HEK293 (cell line): ENCODE measurements around the gene P2RY13.

Experiments used
- CTCF ChIA-PET: fragments of 350-600 bp; formaldehyde crosslinking; extraction: SDS; loops from one replicate; lab custom pipeline; 2021; ENCODE audit warnings: antibody characterized with exemption; lab: Yijun Ruan, JAX
- POLR2A ChIA-PET: fragments of 300-600 bp; formaldehyde crosslinking; extraction: SDS; loops from one replicate; lab custom pipeline; 2020; ENCODE audit warnings: antibody characterized with exemption, inconsistent platforms; lab: Yijun Ruan, JAX
- H3K27ac ChIP-seq: fragments of 200-500 bp; sonication (Bioruptor generic); 2 replicates; pipeline ENCODE4 v1.5.1; 2014; ENCODE audit warnings: low read depth, low read length, control low read depth, inconsistent platforms; ENCODE audit errors: extremely low read depth
- H3K36me3 ChIP-seq, 2 experiments: fragments of 200-500 bp in 1 of 2; sonication (Bioruptor generic) in 1 of 2; 1 replicate in 1 of 2; 2 replicates in 1 of 2; pipeline ENCODE4 v1.5.1; 2014 to 2017; ENCODE audit warnings: inconsistent platforms in 2 of 2, low read length in 2 of 2; ENCODE audit not compliant: control insufficient read depth in 2 of 2, insufficient read depth in 1 of 2
- H3K4me1 ChIP-seq: fragments of 200-500 bp; sonication (Bioruptor generic); 2 replicates; pipeline ENCODE4 v1.5.1; 2014; ENCODE audit warnings: mild to moderate bottlenecking, low read length, inconsistent platforms; ENCODE audit not compliant: control insufficient read depth, insufficient read depth
- H3K4me3 ChIP-seq: 2 replicates; pipeline ENCODE4 v1.5.1; 2011; ENCODE audit warnings: low read depth, mild to moderate bottlenecking, control low read depth, low read length, moderate library complexity
- H3K9me3 ChIP-seq: fragments of 200-500 bp; sonication (Bioruptor generic); 2 replicates; pipeline ENCODE4 v1.5.1; 2014; ENCODE audit warnings: low read depth, low read length, inconsistent platforms; ENCODE audit not compliant: control insufficient read depth, insufficient read depth
- KLF1 ChIP-seq: fragments of 450-650 bp; formaldehyde crosslinking; IDR thresholded peaks from 2 replicates; pipeline ENCODE4 v1.5.1; 2016; ENCODE audit warnings: missing biosample characterization, missing genetic modification characterization
- KLF9 ChIP-seq: fragments of 450-650 bp; formaldehyde crosslinking; IDR thresholded peaks from 2 replicates; pipeline ENCODE4 v1.5.1; 2016; ENCODE audit warnings: missing biosample characterization, missing genetic modification characterization, low read depth
- WT1 ChIP-seq: fragments of 450-650 bp; formaldehyde crosslinking; IDR thresholded peaks from 2 replicates; pipeline ENCODE4 v1.5.1; 2016; ENCODE audit warnings: missing biosample characterization, missing genetic modification characterization
- ZBTB1 ChIP-seq: fragments of 450-650 bp; formaldehyde crosslinking; IDR thresholded peaks from 2 replicates; pipeline ENCODE4 v1.5.1; 2016; ENCODE audit warnings: missing biosample characterization, missing genetic modification characterization
- ZBTB17 ChIP-seq: fragments of 450-650 bp; formaldehyde crosslinking; IDR thresholded peaks from 2 replicates; pipeline ENCODE4 v1.5.1; 2016; ENCODE audit warnings: missing biosample characterization, missing genetic modification characterization
- ZBTB7A ChIP-seq: fragments of 450-650 bp; formaldehyde crosslinking; IDR thresholded peaks from 2 replicates; pipeline ENCODE4 v1.5.1; 2016; ENCODE audit warnings: low read depth, missing biosample characterization, missing genetic modification characterization
- ZEB2 ChIP-seq: fragments of 450-650 bp; formaldehyde crosslinking; IDR thresholded peaks from 2 replicates; pipeline ENCODE4 v1.5.1; 2016; ENCODE audit warnings: missing biosample characterization, missing genetic modification characterization
- ZFP37 ChIP-seq: fragments of 450-650 bp; formaldehyde crosslinking; IDR thresholded peaks from 2 replicates; pipeline ENCODE4 v1.5.1; 2016; ENCODE audit warnings: missing biosample characterization, missing genetic modification characterization
- ZFP69B ChIP-seq: fragments of 450-650 bp; formaldehyde crosslinking; IDR thresholded peaks from 2 replicates; pipeline ENCODE4 v1.5.1; 2016; ENCODE audit warnings: missing biosample characterization, missing genetic modification characterization
- ZNF112 ChIP-seq: fragments of 450-650 bp; formaldehyde crosslinking; IDR thresholded peaks from 2 replicates; pipeline ENCODE4 v1.5.0; 2017; ENCODE audit warnings: missing biosample characterization, missing genetic modification characterization
- ZNF114 ChIP-seq: fragments of 450-650 bp; formaldehyde crosslinking; IDR thresholded peaks from 2 replicates; pipeline ENCODE4 v1.5.0; 2017; ENCODE audit warnings: missing biosample characterization, missing genetic modification characterization
- ZNF155 ChIP-seq: fragments of 450-650 bp; formaldehyde crosslinking; IDR thresholded peaks from 2 replicates; pipeline ENCODE4 v1.5.1; 2016; ENCODE audit warnings: missing biosample characterization, missing genetic modification characterization
- ZNF23 ChIP-seq: fragments of 450-650 bp; formaldehyde crosslinking; IDR thresholded peaks from 2 replicates; pipeline ENCODE4 v1.5.1; 2016; ENCODE audit warnings: missing biosample characterization, missing genetic modification characterization, borderline replicate concordance
- ZNF350 ChIP-seq: fragments of 450-650 bp; formaldehyde crosslinking; IDR thresholded peaks from 2 replicates; pipeline ENCODE4 v1.5.0; 2017; ENCODE audit warnings: missing biosample characterization, mild to moderate bottlenecking, missing genetic modification characterization
- ZNF530 ChIP-seq: fragments of 450-650 bp; formaldehyde crosslinking; IDR thresholded peaks from 2 replicates; pipeline ENCODE4 v1.5.1; 2016; ENCODE audit warnings: low read depth, missing biosample characterization, missing genetic modification characterization
- ZNF561 ChIP-seq: fragments of 450-650 bp; IDR thresholded peaks from 2 replicates; pipeline ENCODE4 v1.5.1; 2018; ENCODE audit warnings: missing biosample characterization, missing genetic modification characterization, borderline replicate concordance
- ZNF626 ChIP-seq: fragments of 450-650 bp; sonication (Bioruptor Pico); formaldehyde crosslinking; IDR thresholded peaks from 2 replicates; pipeline ENCODE4 v1.5.1; 2018; ENCODE audit warnings: missing biosample characterization, missing genetic modification characterization, inconsistent platforms
- ZNF658 ChIP-seq: fragments of 450-650 bp; formaldehyde crosslinking; IDR thresholded peaks from 2 replicates; pipeline ENCODE4; 2016; ENCODE audit warnings: missing biosample characterization, missing genetic modification characterization
- ZNF830 ChIP-seq: fragments of 450-650 bp; IDR thresholded peaks from 2 replicates; pipeline ENCODE4 v1.5.0; 2018; ENCODE audit warnings: missing biosample characterization, missing genetic modification characterization, low read depth, mild to moderate bottlenecking, moderate library complexity
- ZSCAN16 ChIP-seq: fragments of 450-650 bp; formaldehyde crosslinking; IDR thresholded peaks from 2 replicates; pipeline ENCODE4 v1.5.1; 2016; ENCODE audit warnings: missing biosample characterization, missing genetic modification characterization

P2RY13 gene

GRCh38 chr3:151320131-151320530 lies 9.2 kb downstream of the P2RY13 start:
- Histone ChIP-seq H3K4me1 (no peaks in the 10 kb centered on the region), H3K27ac (no peak overlapping the region), H3K9me3 (no peaks in the 10 kb centered on the region), H3K4me3 (no peak overlapping the region), H3K36me3 (no peaks in the 10 kb centered on the region)
- CTCF ChIA-PET = interaction anchor here (0.9 kb wide), 1 partner anchor 36 kb away, joined by 3 read pairs; no protein-coding TSS in a partner anchor
- POLR2A ChIA-PET = no interaction called here
- no peak for TF ChIP-seq ZNF112 (tag by site-specific recombination)
- TF ChIP-seq ZBTB7A (tag by site-specific recombination) = no peak
- no peak for TF ChIP-seq KLF9 (tag by site-specific recombination)
- no peak for TF ChIP-seq ZEB2 (tag by site-specific recombination)
- TF ChIP-seq ZNF658 (tag by site-specific recombination) = no peak
- no peak for TF ChIP-seq ZFP69B (tag by site-specific recombination)

- TF ChIP-seq ZNF350 (tag by site-specific recombination) = no peak
- TF ChIP-seq ZBTB1 (tag by site-specific recombination) = no peak
- no peak for TF ChIP-seq ZNF530
- H3K36me3 ChIP-seq = no peaks in the 10 kb centered on the region
- H3K9me3 ChIP-seq = no peaks in the 10 kb centered on the region
- ChIA-PET POLR2A (no interaction called here), CTCF (no interaction called here)
- no peaks in the 10 kb centered on the region for H3K4me1 ChIP-seq
- no peak overlapping the region for H3K4me3 ChIP-seq
- H3K27ac ChIP-seq = no peak overlapping the region
Measured at GRCh38 chr3:151319628-151320027, 9.7 kb downstream of the P2RY13 start.

DNA sequence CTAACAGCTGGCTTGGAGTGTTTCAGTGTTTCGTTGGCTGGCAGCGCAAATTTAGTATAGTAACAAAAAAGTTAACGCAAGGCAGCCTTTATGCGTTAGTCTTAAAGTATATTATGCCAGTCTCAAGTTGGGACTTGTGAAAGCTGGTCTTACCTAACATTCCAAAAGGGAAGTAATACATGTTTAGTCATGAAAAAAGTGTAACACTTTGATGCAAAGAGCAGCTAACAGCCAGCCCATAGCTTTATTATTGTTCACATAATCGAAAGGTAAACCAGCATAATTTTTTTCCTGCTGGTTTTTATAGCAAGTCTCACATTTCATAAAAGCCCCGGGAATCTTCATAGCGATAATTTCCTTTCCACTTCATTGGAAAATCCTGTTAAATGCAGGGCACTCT lies 10.4 kb downstream of the P2RY13 start:
- ChIA-PET POLR2A (no interaction called here), CTCF (no interaction called here)
- Histone ChIP-seq H3K9me3 (no peaks in the 10 kb centered on the region), H3K4me3 (no peak overlapping the region), H3K27ac (no peak overlapping the region), H3K36me3 (no peaks in the 10 kb centered on the region), H3K4me1 (no peaks in the 10 kb centered on the region)
- TF ChIP-seq ZNF155 (tag by site-specific recombination) = no peak

GRCh38 chr3:151318313-151318712 lies 11.0 kb downstream of the P2RY13 start:
- ChIA-PET CTCF (no interaction called here), POLR2A (no interaction called here)
- Histone ChIP-seq H3K4me3 (no peak overlapping the region), H3K36me3 (no peaks in the 10 kb centered on the region), H3K27ac (no peak overlapping the region), H3K9me3 (no peaks in the 10 kb centered on the region), H3K4me1 (no peaks in the 10 kb centered on the region)
- TF ChIP-seq WT1 (tag by site-specific recombination) = no peak
- TF ChIP-seq ZNF626 (tag by site-specific recombination) = no peak
- no peak for TF ChIP-seq KLF1
- no peak for TF ChIP-seq ZSCAN16 (tag by site-specific recombination)
- no peak for TF ChIP-seq ZBTB17 (tag by site-specific recombination)
- no peak for TF ChIP-seq ZNF23 (tag by site-specific recombination)
- no peak for TF ChIP-seq ZNF561
- no peak for TF ChIP-seq ZNF114 (tag by site-specific recombination)
- TF ChIP-seq ZFP37 (tag by site-specific recombination) = no peak
- no peak for TF ChIP-seq ZNF830 (tag by site-specific recombination)
